ENCODE data around the gene HTT.

- TF ChIP-seq CTCF (conservative IDR thresholded peaks at IDR 0.05; ENCODE audit: low read length) (no peak), EZH2phosphoT487 (IDR thresholded peaks at IDR 0.05; ENCODE audit: borderline replicate concordance) (no peak)
These were observed 151.5 kb downstream of the HTT start for GRCh38 chr4:3225936-3226335.

All from Loucy (cell line).